WTC11 (cell line): ENCODE data around the gene INHBC. TPM values are rescaled to one million over a fixed set of nuclear protein-coding genes. Genes with fewer than 3 reads are reported as not detected.
"Not testable (repeated sequence)": the region's sequence is repeated elsewhere in the genome, so short reads cannot be mapped to it uniquely, and the experiment has no call there.

Source experiments
- ATAC-seq: fragments of 200-7000 bp; cut with Tn5 transposase; 2 replicates; pipeline ENCODE4 v1.10.0; 2021; ENCODE audit warnings: mild to moderate bottlenecking, moderate library complexity
- CTCF ChIA-PET: fragments of 300-600 bp; sonication (Branson Sonifier 250); formaldehyde crosslinking; loops from one replicate; lab custom pipeline; 2021; ENCODE audit warnings: antibody characterized with exemption; lab: Charles Lee
- POLR2A ChIA-PET: fragments of 350-600 bp; sonication (Branson Sonifier 250); formaldehyde crosslinking; loops from one replicate; lab custom pipeline; 2021; ENCODE audit warnings: antibody characterized with exemption; lab: Charles Lee
- DNase-seq: peaks from one replicate; pipeline ENCODE4 v3.0.0; 2021; ENCODE audit warnings: low spot score
- H3K27ac Mint-ChIP-seq: 2 replicates; pipeline ENCODE4 v1.8.0; 2021; ENCODE audit warnings: mixed read lengths
- H3K27me3 Mint-ChIP-seq: 2 replicates; pipeline ENCODE4 v1.8.0; 2021; ENCODE audit warnings: low read depth, mild to moderate bottlenecking, moderate library complexity, mixed read lengths
- H3K36me3 Mint-ChIP-seq: 2 replicates; pipeline ENCODE4 v1.8.0; 2021; ENCODE audit warnings: mixed read lengths
- H3K4me1 Mint-ChIP-seq: 2 replicates; pipeline ENCODE4 v1.8.0; 2022; ENCODE audit warnings: mixed read lengths
- H3K4me3 Mint-ChIP-seq: 2 replicates; pipeline ENCODE4 v1.8.0; 2021; ENCODE audit warnings: mild to moderate bottlenecking, moderate library complexity, mixed read lengths
- H3K9me3 Mint-ChIP-seq: 2 replicates; pipeline ENCODE4 v1.8.0; 2021; ENCODE audit warnings: mixed read lengths
- CDX4 ChIP-seq: fragments of 250-450 bp; sonication (Bioruptor Pico); IDR thresholded peaks from 2 replicates; pipeline ENCODE4 v1.9.0; 2021; ENCODE audit warnings: moderate library complexity, mild to moderate bottlenecking, inconsistent platforms, borderline replicate concordance
- CTCF ChIP-seq: fragments of 200-600 bp; IDR thresholded peaks from 2 replicates; pipeline ENCODE4 v1.8.0; 2022; ENCODE audit warnings: antibody characterized with exemption
- E2F1 ChIP-seq: sonication (generic); formaldehyde crosslinking; IDR thresholded peaks from 2 replicates; pipeline ENCODE4 v1.8.0; 2022; ENCODE audit warnings: mild to moderate bottlenecking, missing genetic modification reagents
- FOXP1 ChIP-seq: sonication (generic); formaldehyde crosslinking; IDR thresholded peaks from 2 replicates; pipeline ENCODE4 v1.8.0; 2022; ENCODE audit warnings: missing genetic modification reagents, mild to moderate bottlenecking, moderate library complexity, borderline replicate concordance
- GABPB1 ChIP-seq: sonication (generic); formaldehyde crosslinking; IDR thresholded peaks from 2 replicates; pipeline ENCODE4 v1.8.1; 2023; ENCODE audit warnings: mild to moderate bottlenecking, missing genetic modification reagents
- HMGXB4 ChIP-seq: sonication (generic); formaldehyde crosslinking; IDR thresholded peaks from 2 replicates; pipeline ENCODE4 v1.8.1; 2023; ENCODE audit warnings: mild to moderate bottlenecking, moderate library complexity, missing genetic modification reagents
- NFYB ChIP-seq: sonication (generic); formaldehyde crosslinking; conservative IDR thresholded peaks from 2 replicates; pipeline ENCODE4 v1.8.0; 2022; ENCODE audit warnings: low read depth, missing genetic modification reagents
- PREB ChIP-seq: sonication (generic); formaldehyde crosslinking; IDR thresholded peaks from 2 replicates; pipeline ENCODE4 v1.8.1; 2022; ENCODE audit warnings: mild to moderate bottlenecking, missing genetic modification reagents, moderate library complexity, borderline replicate concordance
- SMAD4 ChIP-seq: sonication (generic); formaldehyde crosslinking; IDR thresholded peaks from 2 replicates; pipeline ENCODE4 v1.8.0; 2022; ENCODE audit warnings: mild to moderate bottlenecking, missing genetic modification reagents
- STAT6 ChIP-seq: sonication (generic); formaldehyde crosslinking; conservative IDR thresholded peaks from 2 replicates; pipeline ENCODE4 v1.8.1; 2023; ENCODE audit warnings: mild to moderate bottlenecking, low read depth, missing genetic modification reagents, moderate library complexity
- USF2 ChIP-seq: sonication (generic); formaldehyde crosslinking; IDR thresholded peaks from 2 replicates; pipeline ENCODE4 v1.8.1; 2023; ENCODE audit warnings: mild to moderate bottlenecking, missing genetic modification reagents, moderate library complexity
- ZBTB43 ChIP-seq: sonication (generic); formaldehyde crosslinking; IDR thresholded peaks from 2 replicates; pipeline ENCODE4 v1.8.1; 2023; ENCODE audit warnings: mild to moderate bottlenecking, missing genetic modification reagents
- ZNF532 ChIP-seq: fragments of 250-450 bp; sonication (Bioruptor Pico); IDR thresholded peaks from 2 replicates; pipeline ENCODE4 v1.9.0; 2021; ENCODE audit warnings: mild to moderate bottlenecking, borderline replicate concordance
- ZNF671 ChIP-seq: fragments of 250-450 bp; sonication (Bioruptor Pico); IDR thresholded peaks from 2 replicates; pipeline ENCODE4 v1.8.0; 2021; ENCODE audit warnings: mild to moderate bottlenecking
- total RNA-seq: library from RNA; stranded (reverse); gene quantifications from 3 replicates; pipeline ENCODE4 v1.2.3, GENCODE V29; 2021

The INHBC gene
- total RNA-seq, 1 experiment from 2014 or later = 0.20 TPM

- no peak for TF ChIP-seq GABPB1 (CRISPR knock-in tag)
- TF ChIP-seq SMAD4 (CRISPR knock-in tag) = no peak
Measured at GRCh38 chr12:57438400-57438799, 3.8 kb downstream of the INHBC start (continued).

GRCh38 chr12:57439762-57440266 is 5.2 kb downstream of the INHBC start:
- no peaks in the 10 kb centered on the region for H3K4me1 Mint-ChIP-seq
- TF ChIP-seq ZNF532 (no peak), NFYB (no peak), PREB (CRISPR knock-in tag) (no peak), USF2 (CRISPR knock-in tag) (no peak), CTCF (no peak), HMGXB4 (CRISPR knock-in tag) (no peak), ZNF671 (CRISPR knock-in tag) (no peak), SMAD4 (CRISPR knock-in tag) (no peak), E2F1 (no peak), CDX4 (no peak), STAT6 (CRISPR knock-in tag) (no peak), ZBTB43 (CRISPR knock-in tag) (no peak), FOXP1 (no peak)
- H3K27ac Mint-ChIP-seq = no peak overlapping the region
- ChIA-PET POLR2A (no interaction called here), CTCF (interaction anchor here (0.7 kb wide), 1 partner anchor 132 kb away, joined by 4 read pairs; no protein-coding TSS in a partner anchor)
- H3K4me3 Mint-ChIP-seq = no peak overlapping the region
- no peak for DNase-seq
- ATAC-seq = no peak
- peaks cover 9% of the 10 kb centered on the region for H3K27me3 Mint-ChIP-seq
- H3K36me3 Mint-ChIP-seq = peaks cover 10% of the 10 kb centered on the region
- H3K9me3 Mint-ChIP-seq = peaks cover 12% of the 10 kb centered on the region

- not testable (repeated sequence) for H3K4me3 Mint-ChIP-seq, ATAC-seq, H3K4me1 Mint-ChIP-seq, H3K36me3 Mint-ChIP-seq, DNase-seq, H3K27ac Mint-ChIP-seq, H3K27me3 Mint-ChIP-seq
- peaks cover 12% of the 10 kb centered on the region for H3K9me3 Mint-ChIP-seq
- ChIA-PET POLR2A (interaction anchor here (0.6 kb wide), 1 partner anchor 965 kb away, joined by 4 read pairs; no protein-coding TSS in a partner anchor), CTCF (interaction anchor here (1.6 kb wide), 1 partner anchor 12 kb away, joined by 4 read pairs; no protein-coding TSS in a partner anchor)
Measured at GRCh38 chr12:57441393-57441792, 6.8 kb downstream of the INHBC start.
